OCI-LY1 (cell line): ENCODE results near the gene MLLT3.

Source experiments
- H2AFZ ChIP-seq: fragments of 200-600 bp; sonication (generic), shearing (Covaris generic); 2 replicates; pipeline ENCODE4 v1.6.0; 2014; ENCODE audit warnings: antibody characterized with exemption, mild to moderate bottlenecking, low read length
- H3F3A ChIP-seq: fragments of 200-600 bp; sonication (generic), shearing (Covaris generic); 2 replicates; pipeline ENCODE4 v1.6.0; 2014; ENCODE audit warnings: mild to moderate bottlenecking, antibody characterized with exemption, low read length, moderate library complexity; ENCODE audit not compliant: insufficient read depth
- H3K27ac ChIP-seq: fragments of 200-600 bp; sonication (generic); 2 replicates; pipeline ENCODE4 v1.5.1; 2014; ENCODE audit warnings: low read length, mixed run types, mild to moderate bottlenecking, low read depth; ENCODE audit not compliant: poor library complexity, severe bottlenecking
- H3K27me3 ChIP-seq: fragments of 200-600 bp; sonication (generic); 2 replicates; pipeline ENCODE4 v1.6.0; 2014; ENCODE audit warnings: antibody characterized with exemption, mild to moderate bottlenecking, low read length, moderate library complexity; ENCODE audit not compliant: insufficient read depth
- H3K36me3 ChIP-seq: fragments of 200-600 bp; sonication (generic); 2 replicates; pipeline ENCODE4 v1.6.1; 2014; ENCODE audit warnings: mild to moderate bottlenecking, antibody characterized with exemption, low read length, moderate library complexity, mixed read lengths; ENCODE audit not compliant: insufficient read depth
- H3K4me1 ChIP-seq: fragments of 200-600 bp; sonication (generic); 2 replicates; pipeline ENCODE4 v1.5.1; 2014; ENCODE audit warnings: mild to moderate bottlenecking, low read length, moderate library complexity; ENCODE audit not compliant: insufficient read depth, severe bottlenecking
- H3K4me2 ChIP-seq: fragments of 200-600 bp; sonication (generic), shearing (Covaris generic); 2 replicates; pipeline ENCODE4 v1.6.1; 2014; ENCODE audit warnings: low read length
- H3K4me3 ChIP-seq: fragments of 200-600 bp; sonication (generic); 2 replicates; pipeline ENCODE4 v1.5.1; 2014; ENCODE audit warnings: low read length, low read depth, mild to moderate bottlenecking, mixed read lengths; ENCODE audit not compliant: poor library complexity, severe bottlenecking
- H3K79me2 ChIP-seq: fragments of 200-600 bp; shearing (Covaris generic); 2 replicates; pipeline ENCODE4 v1.6.1; 2016; ENCODE audit warnings: mixed run types, low read length, mixed read lengths; ENCODE audit not compliant: insufficient read depth
- H3K9ac ChIP-seq: fragments of 200-600 bp; sonication (generic), shearing (Covaris generic); 2 replicates; pipeline ENCODE4 v1.6.1; 2014; ENCODE audit warnings: mild to moderate bottlenecking, low read length, mixed read lengths
- H3K9me2 ChIP-seq: fragments of 200-600 bp; sonication (generic), shearing (Covaris generic); 2 replicates; pipeline ENCODE4 v1.6.1; 2014; ENCODE audit warnings: low read depth, mild to moderate bottlenecking, low read length, mixed read lengths
- H3K9me3 ChIP-seq: fragments of 200-600 bp; shearing (Covaris generic); 2 replicates; pipeline ENCODE4 v1.6.1; 2014; ENCODE audit warnings: low read length, mixed read lengths
- H4K20me1 ChIP-seq: fragments of 200-600 bp; sonication (generic), shearing (Covaris generic); 2 replicates; pipeline ENCODE4 v1.6.0; 2016; ENCODE audit warnings: mild to moderate bottlenecking, low read length; ENCODE audit not compliant: insufficient read depth
- EZH2 ChIP-seq: fragments of 200-600 bp; sonication (generic), shearing (Covaris generic); IDR thresholded peaks from 2 replicates; pipeline ENCODE4 v1.8.0; 2017; ENCODE audit warnings: borderline replicate concordance, mixed run types, mild to moderate bottlenecking, antibody characterized with exemption, low read length, moderate library complexity, mixed read lengths
- TF ChIP-seq, protein P1 (sequence below): fragments of 200-600 bp; sonication (generic), shearing (Covaris generic); IDR thresholded peaks from 2 replicates; pipeline ENCODE4 v1.5.1; 2017; ENCODE audit warnings: mild to moderate bottlenecking, antibody characterized with exemption, low read length, moderate library complexity, mixed read lengths

MLLT3 gene

GRCh38 chr9:20538092-20538491, 84.2 kb downstream of the MLLT3 start:
- no peak for TF ChIP-seq EZH2
- Histone ChIP-seq H3K4me3 (no peak overlapping the region), H3K4me1 (no peaks in the 10 kb centered on the region), H3K4me2 (no peak overlapping the region), H3F3A (no peaks in the 10 kb centered on the region), H3K27me3 (no peaks in the 10 kb centered on the region), H2AFZ (no peak overlapping the region), H4K20me1 (no peaks in the 10 kb centered on the region), H3K9me2 (no peaks in the 10 kb centered on the region), H3K27ac (no peak overlapping the region), H3K9ac (no peak overlapping the region), H3K79me2 (no peaks in the 10 kb centered on the region), H3K36me3 (no peaks in the 10 kb centered on the region), H3K9me3 (0 out of 2 replicates have a peak, but pooled peaks cover 3% of the 10 kb centered on the region)

DNA sequence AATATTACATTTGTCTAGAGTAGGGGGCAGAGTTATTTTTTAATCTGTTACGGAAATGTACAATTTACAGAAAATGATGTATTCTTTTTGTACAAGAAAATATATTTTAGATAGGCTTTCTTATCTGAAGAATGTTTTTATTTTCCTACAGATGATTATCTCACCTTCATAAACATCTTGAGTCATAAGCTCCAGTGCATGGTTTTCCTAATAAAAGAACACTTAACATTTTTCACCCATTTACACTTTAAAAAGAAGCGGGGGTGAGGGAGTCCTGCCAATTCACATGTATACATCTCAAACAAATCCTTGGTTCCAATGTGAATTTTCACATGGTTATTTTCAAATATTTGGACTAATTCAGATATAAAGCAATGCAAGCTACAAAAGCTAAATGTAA, 85.0 kb downstream of the MLLT3 start:
- Histone ChIP-seq H3K9ac (no peak overlapping the region), H3K27me3 (no peaks in the 10 kb centered on the region), H3K9me3 (0 out of 2 replicates have a peak, but pooled peaks cover 3% of the 10 kb centered on the region), H3F3A (no peaks in the 10 kb centered on the region), H3K4me2 (no peak overlapping the region), H3K27ac (no peak overlapping the region), H2AFZ (no peak overlapping the region), H3K9me2 (no peaks in the 10 kb centered on the region), H3K79me2 (no peaks in the 10 kb centered on the region), H4K20me1 (no peaks in the 10 kb centered on the region), H3K4me1 (no peaks in the 10 kb centered on the region), H3K36me3 (no peaks in the 10 kb centered on the region), H3K4me3 (no peak overlapping the region)
- TF ChIP-seq EZH2: no peak

DNA sequence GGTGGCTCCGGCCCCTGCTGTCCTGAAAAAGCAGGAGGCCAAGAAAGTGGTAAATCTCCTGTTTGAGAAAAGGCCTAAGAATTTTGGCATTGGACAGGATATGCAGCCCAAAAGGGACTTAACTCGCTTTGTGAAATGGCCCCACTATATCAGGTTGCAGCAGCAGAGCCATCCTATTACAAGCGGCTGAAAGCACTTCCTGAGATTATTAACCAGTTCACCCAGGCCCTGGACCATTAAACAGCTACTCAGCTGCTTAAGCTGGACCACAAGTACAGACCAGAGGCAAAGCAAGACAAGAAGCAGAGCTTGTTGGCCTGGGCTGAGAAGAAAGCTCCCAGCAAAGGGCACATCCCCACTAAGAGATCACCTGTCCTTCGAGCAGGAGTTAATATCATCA, 89.7 kb downstream of the MLLT3 start:
- no peaks in the 10 kb centered on the region for H3K36me3 ChIP-seq
- no peaks in the 10 kb centered on the region for H3K9me3 ChIP-seq
- no peaks in the 10 kb centered on the region for H4K20me1 ChIP-seq
- TF ChIP-seq, protein P1, sequence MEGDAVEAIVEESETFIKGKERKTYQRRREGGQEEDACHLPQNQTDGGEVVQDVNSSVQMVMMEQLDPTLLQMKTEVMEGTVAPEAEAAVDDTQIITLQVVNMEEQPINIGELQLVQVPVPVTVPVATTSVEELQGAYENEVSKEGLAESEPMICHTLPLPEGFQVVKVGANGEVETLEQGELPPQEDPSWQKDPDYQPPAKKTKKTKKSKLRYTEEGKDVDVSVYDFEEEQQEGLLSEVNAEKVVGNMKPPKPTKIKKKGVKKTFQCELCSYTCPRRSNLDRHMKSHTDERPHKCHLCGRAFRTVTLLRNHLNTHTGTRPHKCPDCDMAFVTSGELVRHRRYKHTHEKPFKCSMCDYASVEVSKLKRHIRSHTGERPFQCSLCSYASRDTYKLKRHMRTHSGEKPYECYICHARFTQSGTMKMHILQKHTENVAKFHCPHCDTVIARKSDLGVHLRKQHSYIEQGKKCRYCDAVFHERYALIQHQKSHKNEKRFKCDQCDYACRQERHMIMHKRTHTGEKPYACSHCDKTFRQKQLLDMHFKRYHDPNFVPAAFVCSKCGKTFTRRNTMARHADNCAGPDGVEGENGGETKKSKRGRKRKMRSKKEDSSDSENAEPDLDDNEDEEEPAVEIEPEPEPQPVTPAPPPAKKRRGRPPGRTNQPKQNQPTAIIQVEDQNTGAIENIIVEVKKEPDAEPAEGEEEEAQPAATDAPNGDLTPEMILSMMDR: no peak
- TF ChIP-seq EZH2: no peak
- no peaks in the 10 kb centered on the region for H3K27me3 ChIP-seq
- no peak overlapping the region for H3K4me2 ChIP-seq
- no peak overlapping the region for H3K9ac ChIP-seq
- H3F3A ChIP-seq: no peaks in the 10 kb centered on the region
- no peaks in the 10 kb centered on the region for H3K4me1 ChIP-seq
- H3K27ac ChIP-seq: no peak overlapping the region
- H3K79me2 ChIP-seq: no peaks in the 10 kb centered on the region
- no peak overlapping the region for H2AFZ ChIP-seq
- no peaks in the 10 kb centered on the region for H3K9me2 ChIP-seq
- no peak overlapping the region for H3K4me3 ChIP-seq

DNA sequence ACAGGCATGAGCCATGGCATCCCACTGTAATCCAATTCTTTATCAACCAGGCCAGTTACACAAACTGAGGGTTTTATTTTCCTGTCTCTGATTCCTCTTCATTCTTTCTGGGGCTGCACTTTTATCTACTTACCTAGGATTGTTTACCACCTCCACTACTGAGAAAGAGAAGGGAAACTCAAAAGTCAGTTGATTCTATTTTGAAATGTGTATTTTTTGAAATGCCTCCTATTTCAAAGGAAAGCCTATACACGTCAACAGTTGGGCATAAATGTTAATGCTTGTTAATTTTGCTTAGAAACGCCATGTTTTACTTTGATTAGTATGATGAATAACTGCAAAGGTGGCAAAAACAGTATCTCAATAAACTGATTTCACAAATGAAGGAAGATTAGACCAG, 92.5 kb downstream of the MLLT3 start:
- no peaks in the 10 kb centered on the region for H3K79me2 ChIP-seq
- TF ChIP-seq, protein P1: no peak
- no peak for TF ChIP-seq EZH2
- no peaks in the 10 kb centered on the region for H3K9me3 ChIP-seq
- no peaks in the 10 kb centered on the region for H3F3A ChIP-seq
- no peaks in the 10 kb centered on the region for H3K27me3 ChIP-seq
- H3K36me3 ChIP-seq: no peaks in the 10 kb centered on the region
- no peaks in the 10 kb centered on the region for H3K4me1 ChIP-seq
- H3K27ac ChIP-seq: no peak overlapping the region
- H4K20me1 ChIP-seq: no peaks in the 10 kb centered on the region
- H2AFZ ChIP-seq: no peak overlapping the region
- H3K9me2 ChIP-seq: no peaks in the 10 kb centered on the region
- no peak overlapping the region for H3K4me3 ChIP-seq
- no peak overlapping the region for H3K9ac ChIP-seq
- H3K4me2 ChIP-seq: no peak overlapping the region
